Measurements from ENCODE around the gene FBXO34. TPM values are rescaled to one million over a fixed set of nuclear protein-coding genes. Genes with fewer than 3 reads are reported as not detected.

Gene FBXO34
- total and polyA plus RNA-seq, 4 donors = 23.1 to 37.5 (median 28.1) TPM

- peaks cover 38% of the 10 kb centered on the region for H3K36me3 ChIP-seq (ENCODE audit: control insufficient read depth, insufficient read depth, low read length)
Observed at GRCh38 chr14:55383541-55384140, 112.4 kb downstream of the FBXO34 start.

GRCh38 chr14:55384536-55384935, 113.3 kb downstream of the FBXO34 start:
- WGBS (ENCODE audit: insufficient coverage) = 90% methylated on average over 3 of the region's 3 CpGs
- peaks cover 29% of the 10 kb centered on the region for H3K36me3 ChIP-seq (ENCODE audit: control insufficient read depth, insufficient read depth, low read length)
- no peaks in the 10 kb centered on the region for H3K9me3 ChIP-seq (ENCODE audit: control insufficient read depth, insufficient read depth, low read length)
- no peak overlapping the region for H3K4me3 ChIP-seq (ENCODE audit: low read depth, low read length)
- H3K27me3 ChIP-seq (ENCODE audit: control insufficient read depth, insufficient read depth, low read length) = no peaks in the 10 kb centered on the region
- H3K4me1 ChIP-seq (ENCODE audit: control insufficient read depth, insufficient read depth, low read length) = no peaks in the 10 kb centered on the region
- no peak overlapping the region for H3K27ac ChIP-seq (ENCODE audit: low read depth, low read length)
- DNase-seq (ENCODE audit: low read depth in 4 of 6, low spot score in 6 of 6) = no peak

More at GRCh38 chr14:55383541-55384140, 112.4 kb downstream of the FBXO34 start:
- H3K4me3 ChIP-seq (ENCODE audit: low read depth, low read length) = no peak overlapping the region
- H3K27me3 ChIP-seq (ENCODE audit: control insufficient read depth, insufficient read depth, low read length) = no peaks in the 10 kb centered on the region
- DNase-seq (ENCODE audit: low read depth in 4 of 6, low spot score in 6 of 6) = no peak
- no peak overlapping the region for H3K27ac ChIP-seq (ENCODE audit: low read depth, low read length)
- H3K9me3 ChIP-seq (ENCODE audit: control insufficient read depth, insufficient read depth, low read length) = no peaks in the 10 kb centered on the region
- H3K4me1 ChIP-seq (ENCODE audit: control insufficient read depth, insufficient read depth, low read length) = no peaks in the 10 kb centered on the region
- WGBS (ENCODE audit: insufficient coverage) = 94% methylated on average over 3 of the region's 5 CpGs

- H3K27ac ChIP-seq (ENCODE audit: low read depth, low read length) = no peak overlapping the region
- H3K27me3 ChIP-seq (ENCODE audit: control insufficient read depth, insufficient read depth, low read length) = no peaks in the 10 kb centered on the region
- no peak overlapping the region for H3K4me3 ChIP-seq (ENCODE audit: low read depth, low read length)
- no peaks in the 10 kb centered on the region for H3K4me1 ChIP-seq (ENCODE audit: control insufficient read depth, insufficient read depth, low read length)
- 80% methylated on average over 3 of the region's 6 CpGs for WGBS (ENCODE audit: insufficient coverage)
- peaks cover 26% of the 10 kb centered on the region for H3K36me3 ChIP-seq (ENCODE audit: control insufficient read depth, insufficient read depth, low read length)
- no peak for DNase-seq (ENCODE audit: low read depth in 4 of 6, low spot score in 6 of 6)
- no peaks in the 10 kb centered on the region for H3K9me3 ChIP-seq (ENCODE audit: control insufficient read depth, insufficient read depth, low read length)
Observed at GRCh38 chr14:55386037-55386808, 115.0 kb downstream of the FBXO34 start.

- no peaks in the 10 kb centered on the region for H3K9me3 ChIP-seq (ENCODE audit: control insufficient read depth, insufficient read depth, low read length)
- H3K36me3 ChIP-seq (ENCODE audit: control insufficient read depth, insufficient read depth, low read length) = peaks cover 20% of the 10 kb centered on the region
- 94% methylated on average over 4 of the region's 4 CpGs for WGBS (ENCODE audit: insufficient coverage)
Observed at GRCh38 chr14:55387121-55387520, 115.9 kb downstream of the FBXO34 start.

GRCh38 chr14:55388160-55388559, 116.9 kb downstream of the FBXO34 start:
- DNase-seq (ENCODE audit: low read depth in 4 of 6, low spot score in 6 of 6) = no peak
- no peaks in the 10 kb centered on the region for H3K4me1 ChIP-seq (ENCODE audit: control insufficient read depth, insufficient read depth, low read length)
- peaks cover 20% of the 10 kb centered on the region for H3K36me3 ChIP-seq (ENCODE audit: control insufficient read depth, insufficient read depth, low read length)
- H3K27me3 ChIP-seq (ENCODE audit: control insufficient read depth, insufficient read depth, low read length) = no peaks in the 10 kb centered on the region
- H3K4me3 ChIP-seq (ENCODE audit: low read depth, low read length) = no peak overlapping the region
- H3K9me3 ChIP-seq (ENCODE audit: control insufficient read depth, insufficient read depth, low read length) = no peaks in the 10 kb centered on the region
- no peak overlapping the region for H3K27ac ChIP-seq (ENCODE audit: low read depth, low read length)

More at GRCh38 chr14:55387121-55387520, 115.9 kb downstream of the FBXO34 start:
- H3K4me1 ChIP-seq (ENCODE audit: control insufficient read depth, insufficient read depth, low read length) = no peaks in the 10 kb centered on the region
- no peaks in the 10 kb centered on the region for H3K27me3 ChIP-seq (ENCODE audit: control insufficient read depth, insufficient read depth, low read length)
- H3K27ac ChIP-seq (ENCODE audit: low read depth, low read length) = no peak overlapping the region
- H3K4me3 ChIP-seq (ENCODE audit: low read depth, low read length) = no peak overlapping the region
- no peak for DNase-seq (ENCODE audit: low read depth in 4 of 6, low spot score in 6 of 6)

GRCh38 chr14:55389330-55389729, 118.1 kb downstream of the FBXO34 start:
- WGBS (ENCODE audit: insufficient coverage) = no CpG with 5 or more reads among the region's 4 CpGs
- Histone ChIP-seq H3K36me3 (ENCODE audit: control insufficient read depth, insufficient read depth, low read length) (peaks cover 22% of the 10 kb centered on the region), H3K4me1 (ENCODE audit: control insufficient read depth, insufficient read depth, low read length) (no peaks in the 10 kb centered on the region), H3K27ac (ENCODE audit: low read depth, low read length) (no peak overlapping the region), H3K9me3 (ENCODE audit: control insufficient read depth, insufficient read depth, low read length) (no peaks in the 10 kb centered on the region), H3K4me3 (ENCODE audit: low read depth, low read length) (no peak overlapping the region), H3K27me3 (ENCODE audit: control insufficient read depth, insufficient read depth, low read length) (no peaks in the 10 kb centered on the region)
- DNase-seq (ENCODE audit: low read depth in 4 of 6, low spot score in 6 of 6) = no peak

GRCh38 chr14:55398679-55399078, 127.5 kb downstream of the FBXO34 start:
- 100% methylated on average over 3 of the region's 5 CpGs for WGBS (ENCODE audit: insufficient coverage)
- H3K27me3 ChIP-seq (ENCODE audit: control insufficient read depth, insufficient read depth, low read length) = no peaks in the 10 kb centered on the region
- peak in 1 of 6 donors; percentile 1 for DNase-seq (ENCODE audit: low read depth in 4 of 6, low spot score in 6 of 6)

GRCh38 chr14:55399183-55399582, 128.0 kb downstream of the FBXO34 start:
- Histone ChIP-seq H3K36me3 (ENCODE audit: control insufficient read depth, insufficient read depth, low read length) (peaks cover 7% of the 10 kb centered on the region), H3K9me3 (ENCODE audit: control insufficient read depth, insufficient read depth, low read length) (no peaks in the 10 kb centered on the region), H3K4me1 (ENCODE audit: control insufficient read depth, insufficient read depth, low read length) (no peaks in the 10 kb centered on the region), H3K27ac (ENCODE audit: low read depth, low read length) (no peak overlapping the region), H3K27me3 (ENCODE audit: control insufficient read depth, insufficient read depth, low read length) (no peaks in the 10 kb centered on the region), H3K4me3 (ENCODE audit: low read depth, low read length) (no peak overlapping the region)
- no peak for DNase-seq (ENCODE audit: low read depth in 4 of 6, low spot score in 6 of 6)
- WGBS (ENCODE audit: insufficient coverage) = no CpG with 5 or more reads among the region's 1 CpG

More at GRCh38 chr14:55398679-55399078, 127.5 kb downstream of the FBXO34 start:
- H3K9me3 ChIP-seq (ENCODE audit: control insufficient read depth, insufficient read depth, low read length) = no peaks in the 10 kb centered on the region
- no peak overlapping the region for H3K27ac ChIP-seq (ENCODE audit: low read depth, low read length)
- H3K4me1 ChIP-seq (ENCODE audit: control insufficient read depth, insufficient read depth, low read length) = no peaks in the 10 kb centered on the region
- H3K36me3 ChIP-seq (ENCODE audit: control insufficient read depth, insufficient read depth, low read length) = peaks cover 7% of the 10 kb centered on the region
- H3K4me3 ChIP-seq (ENCODE audit: low read depth, low read length) = no peak overlapping the region

- peaks cover 5% of the 10 kb centered on the region for H3K36me3 ChIP-seq (ENCODE audit: control insufficient read depth, insufficient read depth, low read length)
- H3K4me3 ChIP-seq (ENCODE audit: low read depth, low read length) = no peak overlapping the region
- no peak overlapping the region for H3K27ac ChIP-seq (ENCODE audit: low read depth, low read length)
- H3K9me3 ChIP-seq (ENCODE audit: control insufficient read depth, insufficient read depth, low read length) = no peaks in the 10 kb centered on the region
- no CpG with 5 or more reads among the region's 2 CpGs for WGBS (ENCODE audit: insufficient coverage)
- DNase-seq (ENCODE audit: low read depth in 4 of 6, low spot score in 6 of 6) = no peak
- H3K4me1 ChIP-seq (ENCODE audit: control insufficient read depth, insufficient read depth, low read length) = no peaks in the 10 kb centered on the region
- no peaks in the 10 kb centered on the region for H3K27me3 ChIP-seq (ENCODE audit: control insufficient read depth, insufficient read depth, low read length)
Observed at GRCh38 chr14:55399852-55400251, 128.6 kb downstream of the FBXO34 start.

- Histone ChIP-seq H3K36me3 (ENCODE audit: control insufficient read depth, insufficient read depth, low read length) (no peaks in the 10 kb centered on the region), H3K4me3 (ENCODE audit: low read depth, low read length) (no peak overlapping the region), H3K9me3 (ENCODE audit: control insufficient read depth, insufficient read depth, low read length) (no peaks in the 10 kb centered on the region), H3K27me3 (ENCODE audit: control insufficient read depth, insufficient read depth, low read length) (no peaks in the 10 kb centered on the region), H3K27ac (ENCODE audit: low read depth, low read length) (no peak overlapping the region), H3K4me1 (ENCODE audit: control insufficient read depth, insufficient read depth, low read length) (no peaks in the 10 kb centered on the region)
- 83% methylated on average over 2 of the region's 6 CpGs for WGBS (ENCODE audit: insufficient coverage)
- no peak for DNase-seq (ENCODE audit: low read depth in 4 of 6, low spot score in 6 of 6)
Observed at GRCh38 chr14:55401751-55402150, 130.5 kb downstream of the FBXO34 start.

All from spinal cord (tissue), 10 donors.